NB4 (cell line): ENCODE data around the gene COA1.
"Not testable (repeated sequence)": the region's sequence is repeated elsewhere in the genome, so short reads cannot be mapped to it uniquely, and the experiment has no call there.

ENCODE experiments used
- DNase-seq: peaks from one replicate; pipeline ENCODE4 v3.0.0; 2010; ENCODE audit warnings: low read depth
- H3K4me3 ChIP-seq: one replicate; pipeline ENCODE4 v1.5.1; 2011; ENCODE audit warnings: mild to moderate bottlenecking, low read depth, low read length, moderate library complexity
- CTCF ChIP-seq: IDR thresholded peaks from one replicate; pipeline ENCODE4 v1.5.1; 2012; ENCODE audit warnings: low read depth, low read length
- MAX ChIP-seq: IDR thresholded peaks from 2 replicates; pipeline ENCODE4 v1.6.1; 2011; ENCODE audit warnings: low read depth, low read length
- MYC ChIP-seq: IDR thresholded peaks from 2 replicates; pipeline ENCODE4 v1.6.1; 2011; ENCODE audit warnings: low read depth, low read length
- POLR2A ChIP-seq: IDR thresholded peaks from 2 replicates; pipeline ENCODE4 v1.6.1; 2011; ENCODE audit warnings: mild to moderate bottlenecking; ENCODE audit not compliant: insufficient read length; ENCODE audit errors: extremely low read depth

Gene COA1

GRCh38 chr7:43677864-43678263 is 51.5 kb downstream of the COA1 start:
- DNase-seq = no peak
- TF ChIP-seq MYC (no peak), MAX (no peak), POLR2A (no peak), CTCF (no peak)
- no peak overlapping the region for H3K4me3 ChIP-seq

GRCh38 chr7:43674559-43675436 is 54.5 kb downstream of the COA1 start:
- no peak for TF ChIP-seq MYC
- TF ChIP-seq MAX = no peak
- no peak for TF ChIP-seq POLR2A
- TF ChIP-seq CTCF = no peak
- no peak overlapping the region for H3K4me3 ChIP-seq
- no peak for DNase-seq

GRCh38 chr7:43673243-43673976 is 55.9 kb downstream of the COA1 start:
- not testable (repeated sequence) for DNase-seq, H3K4me3 ChIP-seq

- TF ChIP-seq POLR2A = no peak
- no peak for TF ChIP-seq MAX
- no peak for TF ChIP-seq CTCF
- TF ChIP-seq MYC = no peak
- H3K4me3 ChIP-seq = no peak overlapping the region
- DNase-seq = no peak
Observed at GRCh38 chr7:43671521-43671920, 57.8 kb downstream of the COA1 start.

GRCh38 chr7:43669286-43670081 is 59.8 kb downstream of the COA1 start:
- no peak for DNase-seq
- no peak overlapping the region for H3K4me3 ChIP-seq
- TF ChIP-seq CTCF = no peak
- no peak for TF ChIP-seq POLR2A
- TF ChIP-seq MYC = no peak
- TF ChIP-seq MAX = no peak
